Subcutaneous adipose tissue (tissue), 4 donors: ENCODE results near the gene SPATA16. TPM values are rescaled to one million over a fixed set of nuclear protein-coding genes. Genes with fewer than 3 reads are reported as not detected.

ENCODE experiments used
- CTCF ChIP-seq: fragments of 450-650 bp; IDR thresholded peaks from one replicate; pipeline ENCODE4 v1.5.1; 2016; ENCODE audit warnings: low read depth, mild to moderate bottlenecking, control low read depth, antibody characterized with exemption, moderate library complexity
- total RNA-seq, 4 donors: library from RNA; depleted of rRNA; stranded (reverse); fragments of >200 nt; gene quantifications; one replicate each; pipeline ENCODE4 v1.1.0, GENCODE V29; 2016

Gene SPATA16
- total RNA-seq, 4 donors from 2014 or later: not detected

- no peak for TF ChIP-seq CTCF
Observed at GRCh38 chr3:172846103-172846561, 294.9 kb downstream of the SPATA16 start.

- no peak for TF ChIP-seq CTCF
Observed at GRCh38 chr3:172844428-172844827, 296.6 kb downstream of the SPATA16 start.

GRCh38 chr3:172840913-172841312, 300.1 kb downstream of the SPATA16 start:
- TF ChIP-seq CTCF: no peak

- no peak for TF ChIP-seq CTCF
Observed at GRCh38 chr3:172840463-172840862, 300.6 kb downstream of the SPATA16 start.

- no peak for TF ChIP-seq CTCF
Observed at GRCh38 chr3:172839679-172840078, 301.4 kb downstream of the SPATA16 start.
